GM20431 (cell line): ENCODE results near the gene WIPF1.

Source experiments
- in situ Hi-C: fragments of 300-500 bp; cut with MseI, MboI; formaldehyde crosslinking; loops from one replicate; pipeline ENCODE4 v1.15.0; 2020; ENCODE audit warnings: low sequenced_read_pairs; ENCODE audit not compliant: unreplicated experiment

The WIPF1 gene

GRCh38 chr2:174623106-174623637 lies 25.6 kb upstream of the WIPF1 start:
- in situ Hi-C loops, result no loop called here

GRCh38 chr2:174621323-174621722 lies 23.7 kb upstream of the WIPF1 start:
- in situ Hi-C loops, result no loop called here

GRCh38 chr2:174618179-174618578 lies 20.6 kb upstream of the WIPF1 start:
- in situ Hi-C loops, result no loop called here

- in situ Hi-C loops, result no loop called here
Observed at GRCh38 chr2:174617718-174618117, 20.1 kb upstream of the WIPF1 start.

- in situ Hi-C loops, result no loop called here
Observed at GRCh38 chr2:174617120-174617519, 19.5 kb upstream of the WIPF1 start.

- in situ Hi-C loops, result no loop called here
Observed at GRCh38 chr2:174615871-174616436, 18.4 kb upstream of the WIPF1 start.

- in situ Hi-C loops, result no loop called here
Observed at GRCh38 chr2:174614261-174614660, 16.7 kb upstream of the WIPF1 start.

GRCh38 chr2:174613531-174613930 lies 15.9 kb upstream of the WIPF1 start:
- in situ Hi-C loops, result no loop called here

- in situ Hi-C loops, result no loop called here
Observed at GRCh38 chr2:174612970-174613369, 15.4 kb upstream of the WIPF1 start.

- in situ Hi-C loops, result no loop called here
Observed at GRCh38 chr2:174611854-174612253, 14.2 kb upstream of the WIPF1 start.

GRCh38 chr2:174611006-174611405 lies 13.4 kb upstream of the WIPF1 start:
- in situ Hi-C loops, result no loop called here

GRCh38 chr2:174610243-174610995 lies 12.8 kb upstream of the WIPF1 start:
- in situ Hi-C loops, result no loop called here

GRCh38 chr2:174609261-174609660 lies 11.7 kb upstream of the WIPF1 start:
- in situ Hi-C loops, result no loop called here

GRCh38 chr2:174608866-174609214 lies 11.2 kb upstream of the WIPF1 start:
- in situ Hi-C loops, result no loop called here

GRCh38 chr2:174607989-174608865 lies 10.6 kb upstream of the WIPF1 start:
- in situ Hi-C loops, result no loop called here

GRCh38 chr2:174607584-174607983 lies 10.0 kb upstream of the WIPF1 start:
- in situ Hi-C loops, result no loop called here

GRCh38 chr2:174606336-174606735 lies 8.7 kb upstream of the WIPF1 start:
- in situ Hi-C loops, result no loop called here

GRCh38 chr2:174605687-174606086 lies 8.1 kb upstream of the WIPF1 start:
- in situ Hi-C loops, result no loop called here

- in situ Hi-C loops, result no loop called here
Observed at GRCh38 chr2:174603280-174603679, 5.7 kb upstream of the WIPF1 start.

- in situ Hi-C loops, result no loop called here
Observed at GRCh38 chr2:174602745-174603144, 5.1 kb upstream of the WIPF1 start.

GRCh38 chr2:174600349-174600748 lies 2.7 kb upstream of the WIPF1 start:
- in situ Hi-C loops, result no loop called here
